GM21717 (cell line): ENCODE data around the gene JPT1.

Experiments used
- ATAC-seq: cut with Tn5 transposase; IDR thresholded peaks from one replicate; pipeline ENCODE4 v1.9.1; 2021; ENCODE audit warnings: mild to moderate bottlenecking, moderate library complexity; ENCODE audit not compliant: unreplicated experiment

Gene JPT1

DNA sequence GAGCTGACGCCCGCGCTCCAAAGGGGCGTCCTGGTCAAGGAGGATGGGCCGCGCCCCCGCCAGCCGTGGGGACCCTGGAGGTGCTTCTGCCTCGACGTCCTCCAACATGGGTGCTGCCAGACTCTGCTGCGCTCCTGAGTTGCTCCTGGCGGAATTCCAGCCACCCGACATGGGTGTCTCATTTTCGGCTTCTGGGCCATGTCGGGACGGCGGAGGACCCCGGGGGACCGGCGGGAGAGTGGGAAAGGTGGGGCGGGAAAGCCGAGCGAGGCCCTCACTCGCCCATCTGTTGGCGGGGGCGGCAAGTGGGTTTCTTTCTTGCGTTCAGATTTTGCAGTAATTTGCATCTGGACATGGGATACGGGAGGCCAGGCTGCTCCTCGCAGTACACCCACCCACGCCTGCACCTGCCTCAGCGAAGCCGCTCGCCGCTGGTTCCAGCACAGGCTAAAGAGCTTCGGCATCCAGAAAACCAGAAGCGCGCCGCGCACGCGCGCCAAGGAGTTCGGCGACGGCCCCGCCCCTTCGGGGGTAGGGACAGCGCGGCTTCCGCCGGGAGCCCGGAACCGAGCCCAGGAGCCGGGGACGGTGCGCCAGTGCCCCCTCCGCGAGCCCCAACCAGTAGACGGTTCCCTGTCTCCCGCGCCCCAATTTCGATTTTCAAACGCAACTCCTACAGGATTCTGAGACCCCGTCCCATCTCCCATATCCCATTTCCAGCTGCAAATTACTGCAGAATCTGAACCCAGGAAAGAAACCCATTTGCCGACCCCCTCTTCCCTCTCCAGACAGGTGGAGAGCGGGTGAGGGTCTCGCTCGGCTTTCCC is 44.7 kb downstream of the JPT1 start, which contains the start of gene ARMC7:
Gene ARMC7 (plus strand): TSS at position 563 of the 827 bp plus-strand sequence. CDS start 320 bp downstream, outside the sequence.
- ATAC-seq: no peak

- no peak for ATAC-seq
Measured at GRCh38 chr17:75109046-75109406, 45.3 kb downstream of the JPT1 start.

- no peak for ATAC-seq
Measured at GRCh38 chr17:75108193-75108592, 46.1 kb downstream of the JPT1 start.

DNA sequence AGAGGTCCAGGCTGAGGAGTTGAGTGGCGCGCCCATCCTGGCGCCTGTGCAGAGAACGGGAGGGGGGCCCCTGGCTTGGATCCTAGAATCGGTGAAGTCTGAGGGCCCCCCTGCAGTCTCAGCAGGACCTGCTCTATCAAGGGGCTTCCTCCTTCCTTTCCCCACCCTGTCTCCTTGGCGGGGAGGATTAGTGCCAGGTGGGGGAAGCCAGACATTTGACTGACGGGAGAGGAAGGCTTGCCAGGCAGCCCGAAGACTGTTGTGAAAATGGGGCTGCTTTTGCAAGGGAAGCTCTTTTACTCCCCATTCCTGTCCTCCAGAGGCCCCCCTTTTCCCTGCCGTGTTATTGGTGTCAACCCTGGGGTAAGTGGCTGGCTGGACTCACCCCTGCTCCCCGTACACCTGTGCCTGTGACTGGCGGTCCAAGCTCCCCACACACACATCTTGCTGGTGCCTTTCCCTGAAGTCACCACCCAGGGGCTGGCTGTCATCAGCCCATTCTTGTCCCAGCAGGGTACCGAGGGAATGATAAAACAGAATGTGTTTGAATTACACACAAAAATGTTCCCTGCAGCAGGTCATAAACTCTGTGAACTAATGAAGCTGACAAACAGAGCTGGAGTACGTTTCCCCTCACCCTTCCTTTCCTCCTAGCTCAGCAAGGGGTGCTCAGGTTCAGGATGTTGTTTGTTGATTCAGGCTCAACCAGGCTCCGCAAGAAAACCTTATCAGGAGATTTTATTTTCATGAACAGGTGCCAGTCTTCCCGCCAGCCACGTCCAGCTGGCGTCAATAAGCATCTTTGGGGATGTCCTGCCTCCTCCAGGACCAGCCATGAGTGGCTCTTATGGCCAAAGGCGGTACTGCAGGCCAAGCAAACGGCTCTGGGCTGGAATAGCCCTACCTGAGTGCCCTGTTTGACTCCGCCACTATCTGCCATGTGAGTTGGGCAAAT is 48.9 kb downstream of the JPT1 start:
- no peak for ATAC-seq

DNA sequence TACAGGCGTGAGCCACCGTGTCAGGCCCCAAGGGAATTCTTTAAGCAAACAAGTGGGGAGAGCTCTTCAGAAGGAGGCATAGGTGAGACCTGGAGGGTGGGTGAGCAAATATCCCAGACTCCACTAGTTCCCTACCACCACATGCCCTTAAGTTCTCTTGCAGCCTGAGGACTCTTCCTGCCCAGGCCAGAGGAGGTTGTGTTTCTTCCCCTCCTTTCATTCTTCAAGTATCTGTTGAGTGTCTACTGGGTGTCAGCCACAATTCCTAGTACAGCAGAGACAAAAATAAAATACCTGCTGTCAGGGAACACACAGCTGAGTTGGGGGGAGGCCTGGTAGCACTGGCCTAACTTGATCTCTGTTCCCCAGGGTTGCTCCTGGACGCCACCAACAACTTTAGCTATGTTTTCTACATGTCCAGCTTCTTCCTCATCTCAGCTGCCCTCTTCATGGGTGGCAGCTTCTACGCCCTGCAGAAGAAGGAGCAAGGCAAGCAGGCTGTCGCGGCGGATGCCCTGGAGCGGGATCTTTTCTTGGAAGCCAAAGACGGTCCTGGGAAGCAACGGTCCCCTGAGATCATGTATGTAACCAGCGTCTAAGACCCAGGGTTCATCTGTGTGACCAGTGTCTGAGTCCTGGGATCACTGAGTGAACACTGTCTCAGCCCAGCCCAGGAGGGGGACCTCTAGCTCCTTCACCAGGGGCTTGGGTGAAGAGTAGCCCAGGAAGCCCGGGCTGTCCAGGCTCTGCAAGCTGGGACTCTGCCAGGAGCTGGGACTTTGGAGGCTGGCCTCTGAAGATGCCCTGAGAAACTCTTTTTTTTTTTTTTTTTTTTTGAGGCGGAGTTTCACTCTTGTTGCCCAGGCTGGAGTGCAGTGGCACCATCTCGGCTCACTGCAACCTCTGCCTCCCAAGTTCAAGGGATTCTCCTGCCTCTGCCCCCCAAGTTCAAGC is 50.4 kb downstream of the JPT1 start:
- no peak for ATAC-seq

GRCh38 chr17:75102385-75102821 is 51.9 kb downstream of the JPT1 start:
- no peak for ATAC-seq

DNA sequence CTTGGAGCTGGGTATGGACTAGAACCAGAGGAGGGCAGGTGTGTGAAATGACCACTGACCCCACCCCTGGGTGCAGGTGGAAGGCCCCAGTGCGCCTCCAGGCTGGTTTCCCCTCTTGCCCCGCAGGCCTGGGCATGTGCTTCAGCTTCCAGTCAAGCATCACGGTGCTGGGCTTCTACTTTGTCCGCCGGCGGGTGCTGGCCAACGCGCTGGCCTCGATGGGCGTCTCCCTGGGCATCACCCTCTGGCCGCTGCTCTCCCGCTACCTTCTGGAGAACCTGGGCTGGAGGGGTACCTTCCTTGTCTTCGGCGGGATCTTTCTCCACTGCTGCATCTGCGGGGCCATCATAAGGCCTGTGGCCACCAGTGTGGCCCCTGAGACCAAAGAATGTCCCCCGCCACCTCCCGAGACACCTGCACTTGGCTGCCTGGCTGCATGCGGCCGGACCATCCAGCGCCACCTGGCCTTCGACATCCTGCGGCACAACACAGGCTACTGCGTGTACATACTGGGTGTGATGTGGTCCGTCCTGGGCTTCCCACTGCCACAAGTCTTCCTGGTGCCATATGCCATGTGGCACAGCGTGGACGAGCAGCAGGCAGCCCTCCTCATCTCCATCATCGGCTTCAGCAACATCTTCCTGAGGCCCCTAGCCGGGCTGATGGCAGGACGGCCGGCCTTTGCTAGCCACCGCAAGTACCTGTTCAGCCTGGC is 54.3 kb downstream of the JPT1 start:
- no peak for ATAC-seq

DNA sequence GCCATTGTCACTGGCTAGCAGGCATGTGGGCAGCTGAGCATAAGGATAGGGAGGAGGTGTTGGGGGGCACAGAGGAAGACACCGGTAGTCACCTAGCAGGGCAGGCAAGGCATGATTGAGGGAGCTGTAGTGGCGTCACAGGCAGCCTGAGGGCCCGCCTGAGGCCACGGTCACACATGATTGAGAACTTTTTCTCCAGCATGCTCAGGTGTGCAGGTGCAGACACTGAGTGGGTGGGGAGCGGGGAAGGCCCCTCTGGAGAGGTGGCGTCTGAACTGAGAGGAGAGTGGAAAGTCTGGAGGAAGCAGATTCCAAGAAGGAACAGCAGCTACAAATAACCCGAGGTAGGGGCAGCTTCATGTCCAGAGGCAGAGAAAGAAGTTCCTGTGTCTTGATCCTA is 55.5 kb downstream of the JPT1 start:
- ATAC-seq: no peak

- no peak for ATAC-seq
Measured at GRCh38 chr17:75097865-75098264, 56.4 kb downstream of the JPT1 start.

DNA sequence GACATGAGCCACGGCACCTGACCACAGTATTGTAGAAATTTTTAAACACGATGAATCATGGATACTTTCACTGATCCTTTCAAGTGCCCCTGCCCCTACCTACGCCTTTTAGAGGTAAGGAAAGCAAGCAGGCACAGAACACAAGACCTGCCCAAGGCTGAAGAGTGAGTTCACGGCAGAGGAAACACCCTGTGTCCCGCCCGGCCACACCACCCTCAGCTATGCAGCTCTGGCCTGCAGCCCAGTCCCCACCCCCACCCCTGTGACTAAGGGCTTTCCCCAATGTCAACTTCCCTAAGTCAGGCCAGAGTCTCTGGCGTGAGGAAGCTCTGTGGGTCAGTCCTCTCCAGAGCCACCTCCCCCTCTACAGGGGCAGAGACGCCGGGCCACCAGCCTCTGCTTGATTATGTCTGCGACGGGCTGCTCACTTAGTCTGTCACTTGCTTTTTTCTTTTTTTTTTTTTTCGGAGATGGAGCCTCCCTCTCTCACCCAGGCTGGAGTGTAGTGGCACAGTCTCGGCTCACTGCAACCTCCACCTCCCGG is 58.2 kb downstream of the JPT1 start:
- ATAC-seq: no peak

- ATAC-seq: no peak
Measured at GRCh38 chr17:75094871-75095399, 59.4 kb downstream of the JPT1 start.

DNA sequence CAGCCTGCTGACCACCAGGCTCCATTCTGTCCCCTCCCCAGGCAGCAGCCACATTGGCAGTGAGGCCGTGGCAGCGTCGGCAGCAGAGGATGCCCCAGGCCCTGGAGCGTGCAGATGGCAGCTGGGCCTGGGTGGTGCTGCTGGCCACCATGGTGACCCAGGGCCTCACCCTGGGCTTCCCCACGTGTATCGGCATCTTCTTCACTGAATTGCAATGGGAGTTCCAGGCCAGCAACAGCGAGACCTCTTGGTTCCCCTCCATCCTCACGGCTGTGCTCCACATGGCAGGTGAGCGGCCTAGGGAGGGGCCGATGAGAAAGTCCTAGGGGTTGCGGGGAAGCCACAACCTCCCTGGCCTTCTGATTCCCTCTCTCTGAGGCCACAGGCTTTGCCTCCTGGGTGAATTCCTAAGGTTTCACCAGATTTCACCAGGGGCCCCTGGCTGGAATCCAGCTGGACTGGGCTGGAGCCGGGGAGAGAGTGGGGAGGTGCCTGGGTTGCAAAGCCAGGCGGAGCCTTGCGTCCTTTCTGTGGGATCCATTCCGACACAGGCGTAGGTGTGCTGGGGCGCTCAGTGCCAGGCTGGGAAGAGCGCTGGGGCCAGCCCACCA is 60.7 kb downstream of the JPT1 start:
- ATAC-seq: no peak

- no peak for ATAC-seq
Measured at GRCh38 chr17:75091855-75092327, 62.4 kb downstream of the JPT1 start.

DNA sequence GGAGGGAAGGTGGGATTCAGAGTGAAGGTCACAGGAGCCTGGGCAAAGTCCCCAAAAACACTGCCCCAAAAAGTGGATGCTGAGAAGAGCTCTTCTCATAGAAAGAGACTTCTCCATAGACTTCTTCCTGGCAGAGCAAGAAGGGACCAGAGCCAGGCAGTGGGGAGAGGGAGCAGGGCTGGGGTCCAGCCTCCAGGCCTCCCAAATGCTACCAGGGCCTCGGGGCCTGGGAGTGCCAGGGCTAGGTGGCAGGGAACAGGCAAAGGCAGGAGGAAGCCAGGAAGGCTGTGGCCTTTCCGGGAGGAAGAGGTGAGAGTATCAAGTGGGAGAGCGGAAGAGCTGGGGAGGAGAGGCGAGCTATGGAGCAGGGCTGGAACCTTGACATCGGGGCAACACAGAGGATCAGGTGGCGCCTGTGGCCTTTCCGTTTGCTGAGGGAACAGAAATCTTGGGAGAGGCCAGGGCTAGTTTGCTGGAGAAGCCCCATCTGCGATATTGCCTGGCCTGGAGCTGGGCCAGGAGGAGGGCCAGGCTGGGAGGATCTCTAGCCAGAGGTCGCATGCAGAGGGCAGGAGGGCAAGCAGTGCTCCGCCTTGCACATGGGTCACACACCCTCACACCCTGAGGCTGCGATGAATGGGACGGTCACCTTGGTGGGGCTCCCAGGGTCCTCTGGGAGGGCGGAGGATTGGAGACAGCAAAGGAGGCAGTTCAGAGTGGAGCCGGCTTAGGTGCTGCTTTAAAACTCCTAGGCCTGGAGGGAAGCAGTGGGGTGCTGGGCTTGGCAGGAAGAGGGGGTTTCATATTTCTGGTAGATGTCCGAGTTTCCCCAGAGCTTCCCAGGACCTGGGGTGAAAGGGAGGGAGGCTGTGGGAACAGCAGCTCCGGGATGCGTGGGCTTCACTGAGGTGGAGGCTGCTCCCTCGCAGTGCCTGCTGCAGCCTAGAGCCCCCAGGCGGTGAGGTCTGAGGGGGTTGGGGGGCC is 63.1 kb downstream of the JPT1 start:
- no peak for ATAC-seq

GRCh38 chr17:75088465-75089417 is 65.6 kb downstream of the JPT1 start:
- no peak for ATAC-seq
